ENCODE data around the gene MED26. TPM values are rescaled to one million over a fixed set of nuclear protein-coding genes. Genes with fewer than 3 reads are reported as not detected.

MED26 gene
- total and polyA plus RNA-seq, 9 donors, result 5.3 to 8.0 (median 6.8) TPM

GRCh38 chr19:16532440-16533234, 95.4 kb downstream of the MED26 start:
- Histone ChIP-seq H3K4me3 (ENCODE audit: low read length) (no peak overlapping the region), H3K9me3 (replicated peaks; ENCODE audit: control insufficient read depth, low read depth, low read length) (no peaks in the 10 kb centered on the region), H3K36me3 (ENCODE audit: control insufficient read depth, insufficient read depth, low read length) (peaks cover 85% of the 10 kb centered on the region), H3K4me1 (ENCODE audit: control insufficient read depth, insufficient read depth, low read length) (no peaks in the 10 kb centered on the region), H3K27ac (ENCODE audit: low read length) (no peak overlapping the region), H3K27me3 (ENCODE audit: control insufficient read depth, insufficient read depth, low read length) (no peaks in the 10 kb centered on the region)
- DNase-seq, result no peak
- 92% methylated on average over 47 of the region's 47 CpGs for WGBS (ENCODE audit: insufficient coverage)

- no peaks in the 10 kb centered on the region for H3K9me3 ChIP-seq (replicated peaks; ENCODE audit: control insufficient read depth, low read depth, low read length)
- DNase-seq, result no peak
- no peak overlapping the region for H3K27ac ChIP-seq (ENCODE audit: low read length)
- WGBS (ENCODE audit: insufficient coverage), result 93% methylated on average over 12 of the region's 12 CpGs
- H3K36me3 ChIP-seq (ENCODE audit: control insufficient read depth, insufficient read depth, low read length), result peaks cover 90% of the 10 kb centered on the region
- no peak overlapping the region for H3K4me3 ChIP-seq (ENCODE audit: low read length)
- H3K27me3 ChIP-seq (ENCODE audit: control insufficient read depth, insufficient read depth, low read length), result no peaks in the 10 kb centered on the region
- no peaks in the 10 kb centered on the region for H3K4me1 ChIP-seq (ENCODE audit: control insufficient read depth, insufficient read depth, low read length)
These were observed 96.7 kb downstream of the MED26 start for GRCh38 chr19:16531380-16531669.

- Histone ChIP-seq H3K4me3 (ENCODE audit: low read length) (no peak overlapping the region), H3K27me3 (ENCODE audit: control insufficient read depth, insufficient read depth, low read length) (no peaks in the 10 kb centered on the region), H3K36me3 (ENCODE audit: control insufficient read depth, insufficient read depth, low read length) (peaks cover 94% of the 10 kb centered on the region), H3K9me3 (replicated peaks; ENCODE audit: control insufficient read depth, low read depth, low read length) (no peaks in the 10 kb centered on the region), H3K4me1 (ENCODE audit: control insufficient read depth, insufficient read depth, low read length) (no peaks in the 10 kb centered on the region), H3K27ac (ENCODE audit: low read length) (no peak overlapping the region)
- 94% methylated on average over 29 of the region's 43 CpGs for WGBS (ENCODE audit: insufficient coverage)
- no peak for DNase-seq
These were observed 97.2 kb downstream of the MED26 start for GRCh38 chr19:16530540-16531379.

GRCh38 chr19:16529466-16530144, 98.4 kb downstream of the MED26 start:
- Histone ChIP-seq H3K4me1 (ENCODE audit: control insufficient read depth, insufficient read depth, low read length) (no peaks in the 10 kb centered on the region), H3K27me3 (ENCODE audit: control insufficient read depth, insufficient read depth, low read length) (no peaks in the 10 kb centered on the region), H3K36me3 (ENCODE audit: control insufficient read depth, insufficient read depth, low read length) (peaks cover 96% of the 10 kb centered on the region), H3K4me3 (ENCODE audit: low read length) (no peak overlapping the region), H3K27ac (ENCODE audit: low read length) (no peak overlapping the region), H3K9me3 (replicated peaks; ENCODE audit: control insufficient read depth, low read depth, low read length) (no peaks in the 10 kb centered on the region)
- 91% methylated on average over 25 of the region's 25 CpGs for WGBS (ENCODE audit: insufficient coverage)
- no peak for DNase-seq

GRCh38 chr19:16527971-16528521, 100.0 kb downstream of the MED26 start:
- no peak for DNase-seq
- Histone ChIP-seq H3K27me3 (ENCODE audit: control insufficient read depth, insufficient read depth, low read length) (no peaks in the 10 kb centered on the region), H3K27ac (ENCODE audit: low read length) (no peak overlapping the region), H3K4me3 (ENCODE audit: low read length) (no peak overlapping the region), H3K36me3 (ENCODE audit: control insufficient read depth, insufficient read depth, low read length) (peaks cover 95% of the 10 kb centered on the region), H3K4me1 (ENCODE audit: control insufficient read depth, insufficient read depth, low read length) (no peaks in the 10 kb centered on the region), H3K9me3 (replicated peaks; ENCODE audit: control insufficient read depth, low read depth, low read length) (no peaks in the 10 kb centered on the region)
- WGBS (ENCODE audit: insufficient coverage), result 95% methylated on average over 10 of the region's 12 CpGs

GRCh38 chr19:16527334-16527935, 100.6 kb downstream of the MED26 start:
- Histone ChIP-seq H3K4me1 (ENCODE audit: control insufficient read depth, insufficient read depth, low read length) (no peaks in the 10 kb centered on the region), H3K27me3 (ENCODE audit: control insufficient read depth, insufficient read depth, low read length) (no peaks in the 10 kb centered on the region), H3K9me3 (replicated peaks; ENCODE audit: control insufficient read depth, low read depth, low read length) (no peaks in the 10 kb centered on the region), H3K36me3 (ENCODE audit: control insufficient read depth, insufficient read depth, low read length) (peaks cover 95% of the 10 kb centered on the region), H3K4me3 (ENCODE audit: low read length) (no peak overlapping the region), H3K27ac (ENCODE audit: low read length) (no peak overlapping the region)
- WGBS (ENCODE audit: insufficient coverage), result 81% methylated on average over 14 of the region's 14 CpGs
- DNase-seq, result no peak

- H3K27ac ChIP-seq (ENCODE audit: low read length), result no peak overlapping the region
- no peaks in the 10 kb centered on the region for H3K27me3 ChIP-seq (ENCODE audit: control insufficient read depth, insufficient read depth, low read length)
- no peak overlapping the region for H3K4me3 ChIP-seq (ENCODE audit: low read length)
- WGBS (ENCODE audit: insufficient coverage), result 93% methylated on average over 25 of the region's 29 CpGs
- peaks cover 91% of the 10 kb centered on the region for H3K36me3 ChIP-seq (ENCODE audit: control insufficient read depth, insufficient read depth, low read length)
- DNase-seq, result no peak
- H3K9me3 ChIP-seq (replicated peaks; ENCODE audit: control insufficient read depth, low read depth, low read length), result no peaks in the 10 kb centered on the region
- no peaks in the 10 kb centered on the region for H3K4me1 ChIP-seq (ENCODE audit: control insufficient read depth, insufficient read depth, low read length)
These were observed 102.1 kb downstream of the MED26 start for GRCh38 chr19:16525751-16526481.

- DNase-seq, result no peak
- WGBS (ENCODE audit: insufficient coverage), result 96% methylated on average over 47 of the region's 54 CpGs
- Histone ChIP-seq H3K27ac (ENCODE audit: low read length) (no peak overlapping the region), H3K27me3 (ENCODE audit: control insufficient read depth, insufficient read depth, low read length) (no peaks in the 10 kb centered on the region), H3K36me3 (ENCODE audit: control insufficient read depth, insufficient read depth, low read length) (peaks cover 91% of the 10 kb centered on the region), H3K4me1 (ENCODE audit: control insufficient read depth, insufficient read depth, low read length) (no peaks in the 10 kb centered on the region), H3K9me3 (replicated peaks; ENCODE audit: control insufficient read depth, low read depth, low read length) (no peaks in the 10 kb centered on the region), H3K4me3 (ENCODE audit: low read length) (no peak overlapping the region)
These were observed 102.8 kb downstream of the MED26 start for GRCh38 chr19:16524991-16525734.
